IPS DF 6.9 (cell line): ENCODE measurements around the gene ARID4B.

Source experiments
- DNase-seq: peaks from one replicate; pipeline ENCODE4 v3.0.0-alpha.2; 2013; ENCODE audit warnings: low read depth, low spot score
- H3K27ac ChIP-seq: one replicate; pipeline ENCODE4 v1.5.1; 2013; ENCODE audit warnings: low read length, control low read depth
- H3K27me3 ChIP-seq: 2 replicates; pipeline ENCODE4 v1.6.1; 2013; ENCODE audit warnings: mild to moderate bottlenecking, low read length; ENCODE audit not compliant: control insufficient read depth, insufficient read depth
- H3K36me3 ChIP-seq: 2 replicates; pipeline ENCODE4 v1.6.1; 2013; ENCODE audit warnings: low read length; ENCODE audit not compliant: control insufficient read depth, insufficient read depth
- H3K4me1 ChIP-seq: 2 replicates; pipeline ENCODE4 v1.6.1; 2013; ENCODE audit warnings: low read length; ENCODE audit not compliant: control insufficient read depth, insufficient read depth
- H3K4me3 ChIP-seq: 2 replicates; pipeline ENCODE4 v1.5.1; 2013; ENCODE audit warnings: mild to moderate bottlenecking, low read length
- H3K9me3 ChIP-seq: 2 replicates; pipeline ENCODE4 v1.6.1; 2013; ENCODE audit warnings: low read length, inconsistent platforms; ENCODE audit not compliant: control insufficient read depth, insufficient read depth
- WGBS: extraction: QIAGEN DNeasy Blood & Tissue Kit; methylation state at CpG from one replicate; pipeline ENCODE4 v1.1.7; 2013; ENCODE audit warnings: mixed read lengths, missing lambda C conversion rate; ENCODE audit not compliant: insufficient read length, insufficient coverage; 5-methylcytosine and 5-hydroxymethylcytosine counted together

ARID4B gene

GRCh38 chr1:235351898-235352297 lies 23.9 kb upstream of the ARID4B start:
- no peaks in the 10 kb centered on the region for H3K36me3 ChIP-seq
- DNase-seq = no peak
- no peaks in the 10 kb centered on the region for H3K27me3 ChIP-seq
- H3K4me3 ChIP-seq = no peak overlapping the region
- no peaks in the 10 kb centered on the region for H3K9me3 ChIP-seq
- no peaks in the 10 kb centered on the region for H3K4me1 ChIP-seq
- H3K27ac ChIP-seq = no peak overlapping the region
- WGBS = no CpG with 5 or more reads among the region's 3 CpGs

DNA sequence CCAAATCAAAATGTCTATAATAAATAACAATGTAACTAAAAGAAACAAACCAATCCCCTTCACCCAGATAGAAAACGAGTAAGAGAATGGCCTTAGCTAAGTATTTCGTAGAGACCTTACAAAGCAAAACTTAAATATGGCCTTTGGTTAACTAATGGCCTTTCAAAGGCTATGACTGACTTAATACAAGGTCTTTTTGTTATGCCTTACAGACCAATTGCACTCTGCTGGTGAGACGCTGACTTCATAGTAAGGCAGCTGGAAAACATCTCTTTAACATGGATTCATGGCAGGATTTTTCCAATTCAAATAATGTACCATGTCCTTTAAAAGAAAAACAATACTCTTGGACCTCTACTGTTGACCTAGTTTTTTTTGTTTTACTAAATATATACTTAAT lies 23.5 kb upstream of the ARID4B start:
- H3K4me3 ChIP-seq = no peak overlapping the region
- WGBS = no CpG with 5 or more reads among the region's 3 CpGs
- no peak for DNase-seq
- no peaks in the 10 kb centered on the region for H3K27me3 ChIP-seq
- H3K27ac ChIP-seq = no peak overlapping the region
- H3K4me1 ChIP-seq = no peaks in the 10 kb centered on the region
- no peaks in the 10 kb centered on the region for H3K36me3 ChIP-seq
- no peaks in the 10 kb centered on the region for H3K9me3 ChIP-seq

- H3K9me3 ChIP-seq = no peaks in the 10 kb centered on the region
- H3K27ac ChIP-seq = no peak overlapping the region
- H3K27me3 ChIP-seq = no peaks in the 10 kb centered on the region
- H3K4me3 ChIP-seq = no peak overlapping the region
- no peaks in the 10 kb centered on the region for H3K4me1 ChIP-seq
- DNase-seq = no peak
- no CpG with 5 or more reads among the region's 5 CpGs for WGBS
- no peaks in the 10 kb centered on the region; the same call in 1 of the 2 replicates for H3K36me3 ChIP-seq
Observed at GRCh38 chr1:235343726-235344125, 15.7 kb upstream of the ARID4B start.

- no peak overlapping the region for H3K4me3 ChIP-seq
- no peaks in the 10 kb centered on the region for H3K9me3 ChIP-seq
- no peak for DNase-seq
- H3K27me3 ChIP-seq = no peaks in the 10 kb centered on the region
- no CpG with 5 or more reads among the region's 3 CpGs for WGBS
- H3K27ac ChIP-seq = no peak overlapping the region
- no peaks in the 10 kb centered on the region for H3K4me1 ChIP-seq
- H3K36me3 ChIP-seq = no peaks in the 10 kb centered on the region; the same call in 1 of the 2 replicates
Observed at GRCh38 chr1:235342471-235342870, 14.5 kb upstream of the ARID4B start.

GRCh38 chr1:235342039-235342438 lies 14.1 kb upstream of the ARID4B start:
- H3K4me3 ChIP-seq = no peak overlapping the region
- no CpG with 5 or more reads among the region's 6 CpGs for WGBS
- H3K36me3 ChIP-seq = no peaks in the 10 kb centered on the region; the same call in 1 of the 2 replicates
- no peak overlapping the region for H3K27ac ChIP-seq
- no peak for DNase-seq
- no peaks in the 10 kb centered on the region for H3K4me1 ChIP-seq
- no peaks in the 10 kb centered on the region for H3K27me3 ChIP-seq
- no peaks in the 10 kb centered on the region for H3K9me3 ChIP-seq

DNA sequence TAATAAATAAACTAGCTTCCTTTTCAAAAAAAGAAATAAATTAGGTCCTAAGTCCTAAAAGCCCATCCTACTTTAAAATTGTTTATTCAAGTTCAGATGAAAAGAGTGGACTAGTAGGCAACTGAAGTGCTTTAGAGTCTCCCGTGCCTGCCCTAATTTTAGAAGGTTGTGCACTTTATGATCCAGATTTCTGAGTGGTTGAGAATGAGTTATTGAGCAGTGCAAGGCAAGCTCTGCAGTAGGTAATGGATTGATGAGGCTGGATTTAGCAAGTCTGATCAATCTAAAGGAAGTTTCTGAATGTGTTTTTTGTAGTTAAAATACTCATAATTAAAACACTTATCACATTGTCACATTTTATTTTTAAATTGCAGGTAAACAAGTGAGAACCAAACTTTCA lies 13.4 kb upstream of the ARID4B start:
- Histone ChIP-seq H3K27me3 (no peaks in the 10 kb centered on the region), H3K9me3 (no peaks in the 10 kb centered on the region), H3K4me1 (no peaks in the 10 kb centered on the region), H3K27ac (no peak overlapping the region), H3K4me3 (no peak overlapping the region), H3K36me3 (no peaks in the 10 kb centered on the region; the same call in 1 of the 2 replicates)
- no peak for DNase-seq
- no CpG with 5 or more reads among the region's 1 CpG for WGBS

GRCh38 chr1:235339746-235340145 lies 11.8 kb upstream of the ARID4B start:
- Histone ChIP-seq H3K27ac (no peak overlapping the region), H3K36me3 (no peaks in the 10 kb centered on the region; the same call in 1 of the 2 replicates), H3K4me3 (no peak overlapping the region), H3K27me3 (no peaks in the 10 kb centered on the region), H3K4me1 (no peaks in the 10 kb centered on the region), H3K9me3 (no peaks in the 10 kb centered on the region)
- no peak for DNase-seq
- no CpG with 5 or more reads among the region's 8 CpGs for WGBS

DNA sequence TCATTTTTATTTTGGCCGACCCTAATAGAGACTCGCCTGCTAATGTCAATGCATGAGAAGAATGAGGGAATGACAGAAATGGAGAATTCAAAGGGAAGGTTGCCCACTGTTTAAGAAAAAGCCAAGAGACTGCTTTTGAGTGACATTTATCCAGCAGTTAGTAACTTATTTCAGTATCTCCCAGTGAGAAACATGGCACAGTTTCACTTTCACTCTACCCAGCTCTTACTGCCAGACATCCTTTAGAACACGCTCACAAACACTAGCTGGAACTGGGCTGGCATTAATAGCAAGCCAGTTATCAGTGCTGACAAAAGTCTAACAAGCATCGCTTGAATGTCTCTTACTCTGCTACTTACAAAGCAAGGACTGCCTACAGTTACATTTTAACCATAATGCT lies 8.9 kb upstream of the ARID4B start:
- Histone ChIP-seq H3K4me3 (no peak overlapping the region), H3K36me3 (no peaks in the 10 kb centered on the region), H3K27me3 (no peaks in the 10 kb centered on the region), H3K27ac (no peak overlapping the region), H3K9me3 (no peaks in the 10 kb centered on the region), H3K4me1 (no peaks in the 10 kb centered on the region)
- no CpG with 5 or more reads among the region's 4 CpGs for WGBS
- DNase-seq = no peak

GRCh38 chr1:235331401-235331800 lies 3.4 kb upstream of the ARID4B start:
- no peak for DNase-seq
- Histone ChIP-seq H3K27me3 (no peaks in the 10 kb centered on the region), H3K27ac (no peak overlapping the region), H3K9me3 (no peaks in the 10 kb centered on the region), H3K4me1 (no peaks in the 10 kb centered on the region), H3K4me3 (no peak overlapping the region), H3K36me3 (no peaks in the 10 kb centered on the region; the same call in 1 of the 2 replicates)
- no CpG with 5 or more reads among the region's 3 CpGs for WGBS

GRCh38 chr1:235330918-235331285 lies 2.9 kb upstream of the ARID4B start:
- H3K9me3 ChIP-seq = no peaks in the 10 kb centered on the region
- no peak overlapping the region for H3K4me3 ChIP-seq
- no CpG with 5 or more reads among the region's 5 CpGs for WGBS
- no peak for DNase-seq
- no peaks in the 10 kb centered on the region for H3K4me1 ChIP-seq
- H3K27ac ChIP-seq = no peak overlapping the region
- no peaks in the 10 kb centered on the region for H3K27me3 ChIP-seq
- H3K36me3 ChIP-seq = no peaks in the 10 kb centered on the region; the same call in 1 of the 2 replicates

GRCh38 chr1:235329139-235329902 lies 1.3 kb upstream of the ARID4B start:
- no CpG with 5 or more reads among the region's 24 CpGs for WGBS
- H3K36me3 ChIP-seq = no peaks in the 10 kb centered on the region; the same call in 1 of the 2 replicates
- no peak for DNase-seq
- H3K27me3 ChIP-seq = no peaks in the 10 kb centered on the region
- no peaks in the 10 kb centered on the region for H3K9me3 ChIP-seq
- H3K4me3 ChIP-seq = peak overlapping the region; percentile 70
- H3K4me1 ChIP-seq = no peaks in the 10 kb centered on the region
- H3K27ac ChIP-seq = peak overlapping the region; percentile 3
